Peyer's patch (tissue), 4 donors: ENCODE data around the gene PIP5KL1. TPM values are rescaled to one million over a fixed set of nuclear protein-coding genes. Genes with fewer than 3 reads are reported as not detected.

Experiments used
- DNase-seq, 3 donors: peaks; one replicate each; pipeline ENCODE4 v3.0.0-alpha.2; 2017 to 2019
- H3K27ac ChIP-seq, 4 donors: fragments of 200-600 bp; sonication (generic); one replicate each; pipeline ENCODE4 v1.5.1; 2016 to 2019
- H3K27me3 ChIP-seq, 2 donors: fragments of 200-600 bp; sonication (generic); one replicate each; pipeline ENCODE4 v1.5.1; 2019
- H3K36me3 ChIP-seq, 3 donors: fragments of 200-600 bp; sonication (generic); one replicate each; pipeline ENCODE4 v1.5.1; 2016 to 2019
- H3K4me1 ChIP-seq, 4 donors: fragments of 200-600 bp; sonication (generic); one replicate each; pipeline ENCODE4 v1.5.1; 2016 to 2019
- H3K4me3 ChIP-seq, 4 donors: fragments of 200-600 bp; sonication (generic); 1 replicate in 3 of 4; 2 replicates in 1 of 4; pipeline ENCODE4 v1.5.1; 2016 to 2019; ENCODE audit warnings: mild to moderate bottlenecking in 1 of 4
- H3K9me3 ChIP-seq, 4 donors: fragments of 200-600 bp; sonication (generic); one replicate each; pipeline ENCODE4 v1.5.1; 2016 to 2019; ENCODE audit warnings: mild to moderate bottlenecking in 1 of 4
- POLR2A ChIP-seq, 2 donors: fragments of 450-650 bp; IDR thresholded peaks; one replicate each; pipeline ENCODE4 v1.5.1; 2017; ENCODE audit warnings: antibody characterized with exemption in 2 of 2, mild to moderate bottlenecking in 2 of 2, moderate library complexity in 2 of 2
- total RNA-seq, 4 donors: library from RNA; depleted of rRNA; stranded (reverse); fragments of >200 nt; gene quantifications; one replicate each; pipeline ENCODE4 v1.1.0, GENCODE V29; 2016
- TF ChIP-seq, protein P1 (sequence below), 6 experiments: fragments of 450-650 bp in 4 of 6; fragments of 200-600 bp in 2 of 6; sonication (generic) in 1 of 6; IDR thresholded peaks; one replicate each; pipeline ENCODE4 v1.5.1; 2017 to 2019; ENCODE audit warnings: antibody characterized with exemption in 6 of 6, mild to moderate bottlenecking in 3 of 6, moderate library complexity in 1 of 6

Gene PIP5KL1
- total RNA-seq, 4 donors from 2014 or later = 2.5 TPM; not detected in 3

DNA sequence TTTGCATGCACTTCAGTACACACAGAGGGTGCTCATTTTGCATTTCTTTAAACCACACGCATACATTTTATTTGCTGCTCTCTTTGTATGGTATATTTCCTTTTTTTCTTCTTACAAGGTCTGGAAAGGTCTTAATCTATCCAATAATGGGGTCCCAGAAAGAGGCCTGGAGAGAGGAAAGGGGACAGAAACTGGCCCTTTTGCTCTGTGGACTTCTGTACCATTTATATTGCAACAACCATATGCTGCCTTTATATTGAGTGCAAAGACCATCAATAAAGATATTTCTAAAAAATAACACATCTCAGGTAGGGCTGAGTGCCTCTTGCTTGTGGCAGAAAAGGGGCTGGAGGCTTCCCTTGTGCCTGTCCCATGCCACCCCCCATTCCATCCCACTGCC is 22.6 kb upstream of the PIP5KL1 start:
- H3K27ac ChIP-seq = peak overlapping the region in 3 of 4 donors; percentile 49 to 95 (median 63)
- H3K4me3 ChIP-seq = no peak overlapping the region
- no peaks in the 10 kb centered on the region for H3K27me3 ChIP-seq
- peaks cover 9 to 64% (median 30%) of the 10 kb centered on the region in 4 donors for H3K4me1 ChIP-seq
- DNase-seq = no peak
- H3K36me3 ChIP-seq = peaks cover 0 to 30% (median 0%) of the 10 kb centered on the region in 3 donors
- no peak for TF ChIP-seq POLR2A (IDR thresholded peaks at IDR 0.05)
- TF ChIP-seq, protein P1, sequence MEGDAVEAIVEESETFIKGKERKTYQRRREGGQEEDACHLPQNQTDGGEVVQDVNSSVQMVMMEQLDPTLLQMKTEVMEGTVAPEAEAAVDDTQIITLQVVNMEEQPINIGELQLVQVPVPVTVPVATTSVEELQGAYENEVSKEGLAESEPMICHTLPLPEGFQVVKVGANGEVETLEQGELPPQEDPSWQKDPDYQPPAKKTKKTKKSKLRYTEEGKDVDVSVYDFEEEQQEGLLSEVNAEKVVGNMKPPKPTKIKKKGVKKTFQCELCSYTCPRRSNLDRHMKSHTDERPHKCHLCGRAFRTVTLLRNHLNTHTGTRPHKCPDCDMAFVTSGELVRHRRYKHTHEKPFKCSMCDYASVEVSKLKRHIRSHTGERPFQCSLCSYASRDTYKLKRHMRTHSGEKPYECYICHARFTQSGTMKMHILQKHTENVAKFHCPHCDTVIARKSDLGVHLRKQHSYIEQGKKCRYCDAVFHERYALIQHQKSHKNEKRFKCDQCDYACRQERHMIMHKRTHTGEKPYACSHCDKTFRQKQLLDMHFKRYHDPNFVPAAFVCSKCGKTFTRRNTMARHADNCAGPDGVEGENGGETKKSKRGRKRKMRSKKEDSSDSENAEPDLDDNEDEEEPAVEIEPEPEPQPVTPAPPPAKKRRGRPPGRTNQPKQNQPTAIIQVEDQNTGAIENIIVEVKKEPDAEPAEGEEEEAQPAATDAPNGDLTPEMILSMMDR (IDR thresholded peaks at IDR 0.05) = no peak
- H3K9me3 ChIP-seq = no peaks in the 10 kb centered on the region

DNA sequence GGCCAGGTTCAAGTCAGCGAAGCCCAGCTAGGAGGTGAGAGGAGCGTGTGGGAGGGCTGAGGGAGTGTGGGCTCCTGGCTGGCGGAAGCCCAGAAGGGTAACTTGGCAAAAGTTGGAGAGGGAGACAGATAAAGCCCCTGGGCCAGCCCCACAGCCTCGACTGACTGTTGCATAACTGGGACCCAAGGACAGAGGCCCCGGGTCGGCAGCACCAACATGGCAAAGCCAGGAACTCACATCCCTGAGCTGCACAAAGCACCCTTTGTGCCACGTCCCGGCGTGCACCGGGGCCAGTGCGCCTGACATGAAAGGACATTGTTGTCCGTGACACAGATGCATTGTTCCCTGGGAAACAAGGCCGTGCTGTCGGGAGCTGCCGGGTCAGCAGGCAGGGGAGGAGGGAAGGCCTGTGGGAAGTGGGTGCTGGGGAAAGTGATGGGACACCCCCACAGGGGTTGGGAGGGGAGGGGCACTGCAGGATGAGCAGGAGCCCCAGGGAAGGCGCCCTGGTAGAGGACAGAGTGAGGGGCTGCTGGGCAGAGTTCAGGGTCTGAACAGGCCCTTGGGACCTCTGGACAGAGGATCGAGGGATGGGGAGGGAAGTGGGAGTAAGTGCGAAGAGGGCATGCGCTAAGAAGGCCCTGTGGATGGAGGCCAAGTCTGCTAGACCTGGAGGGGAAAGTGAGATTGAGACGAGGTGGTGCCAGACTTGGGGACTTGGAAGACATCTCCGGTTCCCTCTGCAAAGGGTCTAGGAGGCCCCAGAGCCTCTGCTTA is 20.1 kb upstream of the PIP5KL1 start:
- Histone ChIP-seq H3K36me3 (peaks cover 0 to 52% (median 0%) of the 10 kb centered on the region in 3 donors), H3K9me3 (no peaks in the 10 kb centered on the region), H3K27me3 (no peaks in the 10 kb centered on the region), H3K4me1 (peaks cover 9 to 52% (median 21%) of the 10 kb centered on the region in 4 donors), H3K4me3 (no peak overlapping the region), H3K27ac (peak overlapping the region in 2 of 4 donors; percentile 7 to 48)
- no peak for DNase-seq
- TF ChIP-seq, protein P1 (IDR thresholded peaks at IDR 0.05) = no peak
- TF ChIP-seq POLR2A (IDR thresholded peaks at IDR 0.05) = no peak

DNA sequence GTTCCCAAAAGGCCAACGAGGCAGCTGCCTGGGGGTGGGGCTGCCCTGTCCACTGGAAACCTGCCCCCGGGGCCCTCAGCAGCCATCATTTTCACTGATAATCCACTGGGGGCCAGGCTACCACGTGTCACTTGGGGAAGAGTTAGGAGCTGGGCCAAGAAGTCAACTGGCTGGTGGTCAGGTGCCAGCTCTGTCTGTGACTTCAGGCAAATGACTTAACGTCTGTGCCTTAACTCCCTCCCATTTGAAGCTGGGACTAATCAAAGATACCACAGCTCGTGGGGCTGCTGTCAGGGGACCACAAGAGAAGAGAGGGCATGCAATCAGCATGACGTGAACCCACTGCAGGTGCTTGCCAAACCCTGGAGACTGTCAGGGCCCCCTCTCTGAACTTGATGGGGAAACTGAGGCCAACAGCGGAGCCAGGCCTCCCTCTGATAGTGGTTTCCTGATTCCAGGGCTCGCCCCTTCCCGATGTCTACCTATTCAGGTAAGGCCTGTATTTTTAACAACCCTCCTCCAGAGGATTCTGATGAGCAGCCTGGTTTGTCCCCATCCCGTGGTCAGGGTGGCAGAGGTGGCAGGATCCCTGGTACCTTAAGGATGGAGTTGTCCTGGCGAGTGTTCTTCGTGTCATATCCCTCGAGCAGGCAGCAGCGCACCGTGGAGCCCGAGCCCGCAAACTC is 19.4 kb upstream of the PIP5KL1 start:
- peaks cover 4 to 47% (median 16%) of the 10 kb centered on the region in 4 donors for H3K4me1 ChIP-seq
- peaks cover 0 to 59% (median 0%) of the 10 kb centered on the region in 3 donors for H3K36me3 ChIP-seq
- DNase-seq = no peak
- no peak for TF ChIP-seq POLR2A (IDR thresholded peaks at IDR 0.05)
- TF ChIP-seq, protein P1 (IDR thresholded peaks at IDR 0.05) = no peak
- H3K27me3 ChIP-seq = no peaks in the 10 kb centered on the region
- H3K4me3 ChIP-seq = no peak overlapping the region
- peak overlapping the region in 2 of 4 donors; percentile 7 to 41 for H3K27ac ChIP-seq
- no peaks in the 10 kb centered on the region for H3K9me3 ChIP-seq

DNA sequence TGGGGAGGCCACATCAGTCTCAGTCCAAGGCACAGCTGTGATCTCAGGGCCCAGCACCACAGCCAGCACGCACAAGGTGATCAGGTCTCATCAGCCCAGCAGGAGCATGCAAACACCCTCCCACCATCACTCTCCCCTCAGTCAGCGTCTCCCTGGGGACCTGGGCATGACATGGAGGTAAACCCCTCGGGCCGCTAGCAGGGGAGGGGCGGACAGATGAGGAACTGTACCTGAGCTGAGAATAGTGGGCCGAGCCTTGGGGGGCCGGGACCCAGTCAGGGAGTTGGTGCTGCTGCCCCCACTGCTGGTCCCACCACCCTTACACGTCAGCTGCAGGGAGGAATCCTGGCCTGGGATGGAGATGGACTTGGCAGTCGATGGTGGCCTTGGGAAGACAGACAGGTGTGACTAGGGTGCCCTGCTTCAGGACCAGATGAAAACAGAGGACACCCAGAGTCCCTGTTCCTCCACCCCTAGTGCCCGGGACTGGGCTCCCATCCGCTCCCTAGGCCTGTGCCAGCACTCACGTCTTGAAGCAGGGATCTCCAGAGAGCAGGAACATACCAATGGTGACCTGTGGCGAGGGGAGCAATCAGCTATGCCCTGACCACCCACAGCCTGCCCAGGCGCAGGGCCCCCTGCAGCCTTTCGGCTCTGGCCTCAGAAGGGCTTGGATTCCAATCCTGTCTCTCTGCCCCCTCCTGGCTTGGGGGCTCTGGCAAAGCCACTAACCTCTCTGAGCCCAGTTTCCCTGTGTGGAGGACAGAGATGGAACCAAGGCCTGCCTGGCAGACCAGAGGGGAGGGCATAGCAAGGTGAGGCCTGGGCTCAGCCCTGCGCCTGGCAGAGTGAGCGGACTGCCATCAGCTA is 17.5 kb upstream of the PIP5KL1 start:
- H3K4me1 ChIP-seq = peaks cover 0 to 31% (median 6%) of the 10 kb centered on the region in 4 donors
- no peak for TF ChIP-seq POLR2A (IDR thresholded peaks at IDR 0.05)
- TF ChIP-seq, protein P1 (IDR thresholded peaks at IDR 0.05) = no peak
- no peak for DNase-seq
- peaks cover 0 to 78% (median 0%) of the 10 kb centered on the region in 3 donors for H3K36me3 ChIP-seq
- H3K9me3 ChIP-seq = no peaks in the 10 kb centered on the region
- H3K4me3 ChIP-seq = no peak overlapping the region
- peak overlapping the region in 1 of 4 donors; percentile 18 for H3K27ac ChIP-seq
- no peaks in the 10 kb centered on the region for H3K27me3 ChIP-seq

DNA sequence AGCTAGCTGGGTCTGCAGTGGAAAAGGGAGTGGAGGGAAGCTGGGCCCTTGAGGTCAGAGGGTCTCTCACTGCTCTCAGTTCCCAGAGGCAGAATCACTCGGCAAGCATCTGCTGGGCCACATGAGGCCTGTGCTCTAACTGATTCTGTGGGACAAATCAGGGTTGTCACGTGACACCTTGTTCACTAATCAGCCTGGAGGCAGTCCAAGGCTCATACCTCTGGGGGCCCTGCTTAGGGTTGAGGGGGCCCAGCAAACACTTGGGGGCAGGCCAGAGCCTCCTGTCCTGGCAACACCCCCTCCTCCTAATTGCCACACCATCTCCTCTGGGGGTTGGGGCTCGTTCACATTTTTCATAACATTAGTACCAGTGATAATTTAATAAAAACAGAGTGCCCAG is 16.2 kb upstream of the PIP5KL1 start:
- no peak for DNase-seq
- Histone ChIP-seq H3K9me3 (no peaks in the 10 kb centered on the region), H3K36me3 (peaks cover 0 to 91% (median 0%) of the 10 kb centered on the region in 3 donors), H3K27ac (peak overlapping the region in 1 of 4 donors; percentile 38), H3K27me3 (no peaks in the 10 kb centered on the region), H3K4me3 (no peak overlapping the region), H3K4me1 (peaks cover 0 to 30% (median 2%) of the 10 kb centered on the region in 4 donors)
- TF ChIP-seq, protein P1 (IDR thresholded peaks at IDR 0.05) = no peak
- no peak for TF ChIP-seq POLR2A (IDR thresholded peaks at IDR 0.05)
